SIG-M5 (cell line): Measurements from ENCODE around the gene CSRP1.
"Not testable (repeated sequence)": the region's sequence is repeated elsewhere in the genome, so short reads cannot be mapped to it uniquely, and the experiment has no call there.

Experiments used
- DNase-seq: peaks from one replicate; lab custom pipeline; 2025; lab: John Stamatoyannopoulos, UW

Gene CSRP1

DNA sequence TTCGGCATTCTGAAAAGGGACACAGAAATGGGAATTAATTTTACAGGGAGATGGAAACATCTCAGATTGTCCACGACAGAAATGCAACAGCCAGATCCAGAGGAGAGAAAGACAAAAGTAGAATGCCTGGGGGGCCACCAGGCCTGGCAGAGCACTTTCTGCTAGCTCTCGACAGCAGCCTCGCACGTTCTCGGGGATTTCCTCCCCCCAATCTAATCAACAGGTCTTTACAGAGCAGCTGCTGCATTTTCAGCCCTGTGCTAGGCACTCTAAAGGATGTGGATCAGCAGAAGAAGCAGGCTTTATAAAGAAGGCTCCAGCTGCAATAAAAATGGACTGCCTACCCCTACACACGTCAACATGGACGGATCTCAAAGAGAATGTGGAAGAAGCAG lies 10.6 kb downstream of the CSRP1 start:
- no peak for DNase-seq

GRCh38 chr1:201495551-201496295 lies 11.2 kb downstream of the CSRP1 start:
- DNase-seq, result no peak

DNA sequence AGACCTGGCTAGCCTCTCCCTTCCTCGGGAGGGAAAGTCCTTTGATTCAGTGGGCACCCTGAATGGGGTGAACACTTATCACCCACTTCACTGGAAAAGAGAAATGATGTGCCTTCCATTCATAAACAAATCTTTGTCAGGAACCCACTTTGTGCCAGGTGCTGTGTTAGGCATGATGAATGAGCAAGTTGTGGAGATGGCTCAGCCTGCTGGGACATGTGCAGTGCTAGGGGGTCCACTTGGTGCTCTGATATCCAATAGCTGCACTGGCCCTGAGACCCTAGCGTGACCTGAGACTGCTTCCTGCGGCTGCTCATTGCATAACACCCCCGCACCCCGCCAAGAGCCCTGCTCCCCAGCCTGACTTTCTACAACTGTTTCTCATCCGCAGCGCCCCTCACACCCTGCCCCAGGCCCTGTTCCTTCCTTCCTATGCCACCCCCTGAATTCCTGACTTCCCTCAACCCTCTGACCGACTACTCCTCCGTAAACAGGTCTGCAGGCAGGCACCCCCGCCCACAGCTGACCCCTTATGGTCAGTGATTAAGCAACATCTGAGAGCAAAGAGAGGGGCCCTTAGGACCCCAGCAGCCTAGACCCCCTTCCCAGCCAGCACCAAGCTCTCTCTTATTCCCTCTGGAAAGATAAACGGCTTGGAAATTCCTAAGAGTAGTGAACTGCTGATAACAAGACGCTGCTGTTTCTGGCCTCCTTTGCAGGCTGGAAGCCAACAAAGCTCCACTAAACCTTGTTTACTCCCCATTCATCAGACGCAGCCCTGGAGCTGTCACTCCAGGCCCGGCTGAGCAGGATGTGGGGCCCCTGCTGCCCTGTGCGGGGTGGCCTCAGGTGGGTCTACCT lies 12.9 kb downstream of the CSRP1 start:
- no peak for DNase-seq

DNA sequence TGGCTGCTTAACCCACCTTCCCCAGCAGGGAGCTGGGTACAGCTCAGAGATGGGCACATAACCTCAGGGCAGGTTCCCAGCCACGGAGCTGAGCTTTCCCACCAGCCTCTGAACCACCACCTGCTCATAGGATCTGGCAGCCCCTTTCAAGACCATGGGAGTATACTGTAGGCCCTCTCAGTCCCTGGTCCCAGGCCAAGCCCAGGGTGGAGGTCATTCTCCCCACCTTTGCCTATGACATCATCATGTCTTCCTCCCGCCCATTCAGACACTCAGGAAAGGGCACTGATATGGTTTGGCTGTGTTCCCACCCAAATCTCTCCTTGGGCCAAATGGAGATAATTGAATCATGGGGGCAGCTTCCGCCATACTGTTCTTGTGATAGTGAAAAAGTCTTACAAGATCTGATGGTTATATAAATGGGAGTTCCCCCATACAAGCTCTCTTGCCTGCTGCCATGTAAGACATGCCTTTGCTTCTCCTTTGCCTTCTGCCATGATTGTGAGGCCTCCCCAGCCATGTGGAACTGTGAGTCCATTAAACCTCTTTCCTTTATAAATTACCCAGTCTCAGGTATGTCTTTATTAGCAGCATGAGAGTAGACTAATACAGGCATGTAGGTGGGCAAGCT lies 13.8 kb downstream of the CSRP1 start:
- not testable (repeated sequence) for DNase-seq

- DNase-seq, result no peak
These were observed 14.9 kb downstream of the CSRP1 start for GRCh38 chr1:201491896-201492511.

GRCh38 chr1:201490708-201491131 lies 16.2 kb downstream of the CSRP1 start:
- no peak for DNase-seq

DNA sequence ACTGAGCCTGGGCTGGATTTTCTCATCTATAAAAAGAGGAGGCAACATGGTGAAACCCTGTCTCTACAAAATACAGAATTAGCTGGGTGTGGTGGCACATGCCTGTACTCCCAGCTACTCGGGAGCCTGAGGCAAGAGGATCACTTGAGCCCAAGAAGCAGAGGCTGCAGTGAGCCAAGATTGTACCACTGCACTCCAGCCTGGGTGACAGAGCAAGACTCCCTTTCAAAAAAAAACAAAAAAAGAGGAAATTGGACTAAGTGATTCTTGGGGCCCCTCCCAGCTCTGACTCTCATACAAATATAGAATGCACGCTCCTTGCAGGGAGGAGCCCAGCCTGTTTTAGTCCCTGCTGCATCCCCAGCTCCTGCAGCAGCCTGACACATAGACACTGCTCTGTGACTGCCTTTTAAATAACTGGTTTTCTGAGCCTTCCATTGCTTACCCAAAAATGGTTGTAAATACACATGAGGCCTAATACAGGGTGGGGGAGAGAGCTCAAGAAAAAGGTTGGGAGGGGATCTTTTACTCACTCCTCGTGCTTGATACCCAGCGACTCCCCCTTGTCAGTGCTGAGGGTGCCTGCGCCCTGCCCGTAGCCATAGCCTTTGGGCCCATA lies 17.2 kb downstream of the CSRP1 start:
- no peak for DNase-seq

DNA sequence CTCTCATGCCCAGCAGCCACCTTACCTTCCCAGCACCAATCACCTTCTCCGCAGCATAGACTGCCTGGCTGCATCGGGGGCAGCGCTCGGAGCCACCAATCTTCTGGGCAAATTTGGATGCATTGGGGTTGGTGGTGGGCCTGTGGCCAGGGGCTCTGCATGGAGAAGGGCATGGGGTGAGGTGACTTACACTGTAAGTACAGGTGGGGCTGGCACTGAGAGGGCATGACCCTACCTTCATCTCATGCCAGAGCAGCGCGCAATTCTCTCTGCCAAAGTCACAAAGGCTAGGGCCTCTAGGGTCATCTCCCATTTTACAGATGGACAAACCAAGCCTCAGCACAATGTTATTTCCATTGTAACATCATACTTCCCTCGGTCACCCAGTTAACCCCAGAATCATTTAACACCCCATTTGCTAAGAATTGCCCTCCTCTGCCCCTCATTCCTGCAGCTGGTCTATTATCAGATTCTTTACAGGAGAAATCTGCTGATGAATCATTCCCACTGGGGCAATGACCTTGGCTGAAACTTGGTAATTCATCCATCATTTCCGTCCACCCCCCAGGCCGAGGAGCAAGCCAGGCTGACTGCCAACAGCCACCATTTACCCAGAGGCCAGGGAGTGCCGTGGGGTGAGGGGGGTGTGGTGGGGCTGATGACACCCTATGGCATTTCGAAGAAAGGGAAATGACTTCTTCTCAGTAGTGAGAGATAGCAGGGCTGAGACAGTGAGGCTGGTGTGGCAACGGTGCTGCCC lies 17.9 kb downstream of the CSRP1 start:
- DNase-seq, result no peak

DNA sequence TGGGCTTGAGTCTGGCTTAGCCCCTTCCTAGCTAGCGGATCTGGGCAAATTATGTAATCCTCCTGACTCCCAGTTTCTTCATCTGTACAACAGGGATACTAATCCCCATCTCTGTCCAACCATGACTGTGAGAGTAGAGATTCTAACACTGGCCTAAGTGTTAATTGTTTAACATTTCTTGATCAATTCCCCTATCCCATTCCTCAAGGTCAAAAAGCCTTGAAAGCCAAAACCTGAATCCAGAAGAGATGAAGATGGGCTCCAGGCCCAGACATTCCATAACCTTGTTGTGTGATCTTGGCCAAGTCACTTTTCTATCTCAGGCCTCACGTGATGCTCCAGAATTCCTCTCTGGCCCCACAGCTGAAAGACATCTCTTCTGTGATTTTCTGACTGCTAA lies 19.2 kb downstream of the CSRP1 start:
- no peak for DNase-seq

DNA sequence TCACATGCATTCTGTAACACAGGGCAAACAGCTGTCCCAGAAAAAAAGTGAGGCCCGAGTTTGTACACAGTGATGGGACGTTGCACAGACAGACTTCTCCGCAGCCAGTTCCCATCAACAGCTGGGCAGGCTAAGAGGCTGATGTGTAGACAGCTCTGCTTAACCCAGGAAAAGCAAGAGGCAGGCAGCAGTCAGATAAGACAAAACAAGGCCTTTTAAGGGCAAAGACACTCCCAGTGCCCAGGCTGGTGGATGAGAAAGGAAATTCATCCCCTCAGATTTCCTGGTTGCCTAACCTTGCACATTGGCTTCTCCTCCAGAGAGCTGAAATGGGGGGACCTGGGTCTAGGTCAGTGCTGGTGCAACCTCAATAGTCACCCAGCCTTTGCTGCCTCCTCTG lies 20.7 kb downstream of the CSRP1 start:
- no peak for DNase-seq

DNA sequence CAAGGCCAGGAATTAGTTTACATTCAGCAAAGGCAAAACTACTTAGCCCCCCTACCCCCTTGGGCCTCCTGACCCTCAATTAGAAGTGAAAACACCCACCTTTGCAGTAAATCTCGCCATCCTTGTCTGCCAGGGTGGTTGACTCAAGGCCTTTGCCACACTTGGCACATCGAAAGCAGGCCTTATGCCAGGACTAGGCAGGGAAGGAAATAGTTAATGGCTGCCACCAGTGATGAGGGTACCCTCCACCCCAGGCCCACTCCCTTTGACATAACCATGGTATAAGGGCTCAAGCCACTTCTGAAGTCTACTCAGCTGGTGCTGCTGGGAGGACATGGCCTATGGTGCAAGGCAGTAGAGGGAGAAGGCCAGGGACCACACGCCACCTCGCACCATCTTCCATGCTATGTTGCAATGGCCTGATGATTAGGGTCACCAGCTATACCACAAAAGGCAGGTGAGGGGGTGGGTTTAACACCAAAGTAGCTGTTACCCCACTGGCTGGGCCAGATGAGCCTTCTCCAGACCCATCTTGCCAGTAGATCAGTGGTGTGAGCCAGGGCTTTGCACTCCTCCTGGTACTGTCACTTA lies 21.6 kb downstream of the CSRP1 start:
- DNase-seq, result no peak

GRCh38 chr1:201483373-201483949 lies 23.5 kb downstream of the CSRP1 start:
- DNase-seq, result no peak

DNA sequence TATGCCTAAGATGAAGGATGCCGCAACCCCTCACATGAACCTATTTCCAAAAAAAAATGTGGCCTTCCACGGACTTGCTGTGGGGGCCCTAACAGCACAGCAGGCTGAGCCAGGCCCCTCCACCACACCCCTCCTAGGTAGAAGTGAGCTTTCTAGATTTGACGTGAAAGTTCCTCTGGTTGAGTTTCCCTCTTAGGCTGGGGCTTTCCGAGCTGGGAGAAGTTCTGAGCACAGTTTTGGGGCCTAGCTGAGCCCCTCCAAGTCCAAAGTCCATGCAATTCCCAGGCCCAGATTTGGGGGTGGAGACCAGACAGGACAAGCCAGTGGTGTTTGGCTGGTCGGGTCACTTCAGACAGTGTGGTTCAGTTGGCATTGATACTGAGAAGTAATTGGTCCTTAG lies 24.2 kb downstream of the CSRP1 start:
- DNase-seq, result no peak

- DNase-seq, result no peak
These were observed 25.0 kb downstream of the CSRP1 start for GRCh38 chr1:201481761-201482493.

DNA sequence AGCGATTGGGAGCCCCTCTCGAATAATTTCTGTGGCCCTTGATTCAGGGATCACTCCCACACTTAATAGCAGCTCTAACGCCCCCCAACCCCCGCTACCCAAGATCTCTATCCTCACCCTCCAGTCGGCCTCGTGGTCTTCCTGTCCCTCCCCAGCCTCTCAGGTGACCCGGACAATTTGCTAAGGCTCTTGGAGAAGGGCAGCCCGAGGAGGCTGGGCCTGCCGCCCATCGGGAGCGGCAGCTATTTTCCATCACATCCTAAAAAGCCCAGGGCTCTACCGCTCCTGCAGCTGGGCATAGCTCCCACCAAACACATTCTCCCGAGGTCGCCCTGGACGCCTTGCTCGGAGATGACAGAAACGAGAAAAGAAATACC lies 25.9 kb downstream of the CSRP1 start:
- no peak for DNase-seq

DNA sequence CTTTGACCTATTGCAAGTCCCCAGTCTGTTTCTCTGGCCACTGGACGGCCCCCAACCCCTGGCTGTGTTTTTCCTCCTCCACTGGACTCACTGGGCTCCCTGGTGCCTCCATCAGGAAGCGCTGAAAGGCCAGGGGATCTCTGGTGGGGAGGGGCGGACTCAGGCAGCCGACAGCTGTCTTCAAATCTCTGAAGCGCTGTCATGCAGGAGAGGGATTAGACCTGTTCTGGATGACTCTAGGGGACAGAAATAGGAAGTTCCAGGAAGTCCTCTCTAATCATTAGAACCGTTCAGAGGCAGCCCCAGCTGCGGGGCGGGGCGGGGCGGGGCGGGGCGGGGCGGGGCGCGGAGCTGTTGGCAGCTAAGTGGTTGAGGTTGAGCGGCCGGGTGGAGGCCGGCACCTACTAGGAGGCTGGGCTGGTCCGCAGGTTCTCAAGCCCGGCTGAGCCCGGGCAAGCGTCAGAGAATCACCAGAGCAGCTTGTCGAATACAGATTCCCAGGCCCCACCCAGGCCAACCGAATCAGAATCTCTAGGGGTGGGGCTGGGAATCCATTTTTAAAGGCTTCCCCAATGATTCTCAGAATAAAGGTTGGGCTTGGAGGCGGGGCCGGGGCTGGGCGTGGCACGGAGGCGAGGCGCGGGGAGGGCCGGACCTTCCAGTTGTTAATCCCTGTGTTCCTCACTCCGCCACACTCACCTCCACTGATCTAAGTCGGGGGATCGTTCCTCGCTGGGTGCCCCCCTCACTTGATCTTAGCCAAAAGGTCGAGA lies 26.5 kb downstream of the CSRP1 start:
- peak; percentile 53 for DNase-seq

DNA sequence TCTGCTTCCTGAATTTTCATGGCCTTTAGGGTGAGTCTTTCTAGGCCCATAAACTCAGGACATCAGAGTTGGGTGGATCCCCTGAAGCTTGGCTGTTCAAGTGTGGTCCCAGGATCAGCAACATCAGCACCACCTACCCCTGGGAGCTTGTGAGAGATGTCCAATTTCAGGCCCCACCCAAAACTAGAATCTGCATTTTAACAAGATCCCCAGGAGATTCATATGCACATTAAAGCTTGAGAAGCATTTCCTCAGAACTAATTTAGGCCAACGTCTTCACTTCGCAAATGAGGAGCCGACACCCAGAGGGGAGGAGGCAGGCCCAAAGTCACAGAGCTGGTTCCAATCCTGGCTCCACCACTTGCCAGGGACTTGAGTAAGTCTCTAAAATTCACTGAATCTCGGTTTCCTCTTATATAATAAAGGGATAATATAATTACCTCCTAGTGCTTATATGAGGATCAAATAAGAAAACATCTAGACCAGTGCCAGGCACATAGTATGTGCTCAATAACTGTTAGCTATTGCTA lies 27.7 kb downstream of the CSRP1 start:
- no peak for DNase-seq

DNA sequence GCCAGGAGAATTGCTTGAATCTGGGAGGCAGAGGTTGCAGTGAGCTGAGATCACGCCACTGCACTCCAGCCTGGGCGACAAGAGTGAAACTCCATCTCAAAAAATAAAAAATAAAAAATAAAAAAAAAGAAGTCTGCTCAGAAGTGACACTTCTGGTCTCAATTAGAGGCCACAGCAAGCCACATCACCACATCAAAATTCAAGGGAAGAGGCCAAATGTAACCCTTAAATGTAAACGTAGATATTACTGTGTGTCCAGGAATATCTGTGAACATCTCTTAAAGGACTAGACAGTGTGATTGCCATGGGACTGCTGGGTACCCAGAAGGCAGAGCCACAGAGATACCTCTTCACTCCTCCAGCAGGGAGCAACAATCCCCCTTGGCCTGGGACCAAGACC lies 28.3 kb downstream of the CSRP1 start:
- not testable (repeated sequence) for DNase-seq
